ENCODE results near the gene TUSC7.

TUSC7 gene

DNA sequence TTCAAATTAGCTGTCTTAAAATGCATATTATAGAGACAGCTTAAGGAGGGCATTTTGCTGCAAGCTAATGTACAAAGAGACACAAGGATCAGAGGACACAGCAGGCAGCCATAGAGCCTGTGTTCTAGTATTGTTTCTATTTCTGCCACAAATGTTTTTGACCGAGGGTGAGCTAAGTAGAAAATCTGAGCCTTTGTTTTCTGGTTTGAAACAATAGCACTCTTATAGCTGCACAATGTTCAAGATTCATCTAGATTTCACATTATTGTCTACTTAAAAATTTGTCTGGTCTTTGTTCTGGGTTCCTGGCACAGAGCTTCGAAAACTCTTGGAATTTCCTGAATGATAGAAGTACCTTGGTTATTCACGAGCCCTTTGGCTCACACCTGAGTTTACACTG lies 40.0 kb upstream of the TUSC7 start:
- DNase-seq (ENCODE audit: low read depth), result no peak
- no peak overlapping the region for H3K4me3 ChIP-seq (ENCODE audit: low read depth, low read length)
- no peak for TF ChIP-seq MYC (IDR thresholded peaks at IDR 0.05; ENCODE audit: low read depth, low read length)
- TF ChIP-seq, protein P1, sequence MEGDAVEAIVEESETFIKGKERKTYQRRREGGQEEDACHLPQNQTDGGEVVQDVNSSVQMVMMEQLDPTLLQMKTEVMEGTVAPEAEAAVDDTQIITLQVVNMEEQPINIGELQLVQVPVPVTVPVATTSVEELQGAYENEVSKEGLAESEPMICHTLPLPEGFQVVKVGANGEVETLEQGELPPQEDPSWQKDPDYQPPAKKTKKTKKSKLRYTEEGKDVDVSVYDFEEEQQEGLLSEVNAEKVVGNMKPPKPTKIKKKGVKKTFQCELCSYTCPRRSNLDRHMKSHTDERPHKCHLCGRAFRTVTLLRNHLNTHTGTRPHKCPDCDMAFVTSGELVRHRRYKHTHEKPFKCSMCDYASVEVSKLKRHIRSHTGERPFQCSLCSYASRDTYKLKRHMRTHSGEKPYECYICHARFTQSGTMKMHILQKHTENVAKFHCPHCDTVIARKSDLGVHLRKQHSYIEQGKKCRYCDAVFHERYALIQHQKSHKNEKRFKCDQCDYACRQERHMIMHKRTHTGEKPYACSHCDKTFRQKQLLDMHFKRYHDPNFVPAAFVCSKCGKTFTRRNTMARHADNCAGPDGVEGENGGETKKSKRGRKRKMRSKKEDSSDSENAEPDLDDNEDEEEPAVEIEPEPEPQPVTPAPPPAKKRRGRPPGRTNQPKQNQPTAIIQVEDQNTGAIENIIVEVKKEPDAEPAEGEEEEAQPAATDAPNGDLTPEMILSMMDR (IDR thresholded peaks at IDR 0.05; ENCODE audit: low read depth, low read length), result no peak
- TF ChIP-seq, protein P2, sequence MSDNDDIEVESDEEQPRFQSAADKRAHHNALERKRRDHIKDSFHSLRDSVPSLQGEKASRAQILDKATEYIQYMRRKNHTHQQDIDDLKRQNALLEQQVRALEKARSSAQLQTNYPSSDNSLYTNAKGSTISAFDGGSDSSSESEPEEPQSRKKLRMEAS (IDR thresholded peaks at IDR 0.05; ENCODE audit: low read depth, low read length), result no peak
- TF ChIP-seq POLR2A (IDR thresholded peaks at IDR 0.05; ENCODE audit: extremely low read depth, insufficient read length), result no peak

DNA sequence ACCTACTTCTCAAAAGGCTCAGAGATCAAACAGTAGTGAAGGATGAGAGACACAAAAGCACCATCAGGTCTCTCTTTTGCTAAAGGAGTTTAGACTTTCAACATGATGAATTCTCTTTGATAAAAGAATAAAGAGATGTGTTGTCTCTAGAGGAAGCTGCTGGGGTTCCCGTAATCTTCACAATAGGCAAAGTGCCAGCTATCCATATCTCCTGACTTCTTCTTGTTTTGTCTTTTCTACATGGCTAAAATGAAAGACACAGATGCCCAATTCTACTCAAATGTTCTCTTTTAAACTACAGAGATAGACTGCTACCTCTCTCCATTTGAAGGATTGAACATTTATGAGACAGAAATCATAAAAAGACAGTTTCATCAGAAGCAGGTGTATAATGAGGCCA lies 38.4 kb upstream of the TUSC7 start:
- TF ChIP-seq, protein P1 (IDR thresholded peaks at IDR 0.05; ENCODE audit: low read depth, low read length), result no peak
- TF ChIP-seq, protein P2 (IDR thresholded peaks at IDR 0.05; ENCODE audit: low read depth, low read length), result no peak
- no peak for TF ChIP-seq MYC (IDR thresholded peaks at IDR 0.05; ENCODE audit: low read depth, low read length)
- TF ChIP-seq POLR2A (IDR thresholded peaks at IDR 0.05; ENCODE audit: extremely low read depth, insufficient read length), result no peak
- no peak overlapping the region for H3K4me3 ChIP-seq (ENCODE audit: low read depth, low read length)
- DNase-seq (ENCODE audit: low read depth), result no peak

DNA sequence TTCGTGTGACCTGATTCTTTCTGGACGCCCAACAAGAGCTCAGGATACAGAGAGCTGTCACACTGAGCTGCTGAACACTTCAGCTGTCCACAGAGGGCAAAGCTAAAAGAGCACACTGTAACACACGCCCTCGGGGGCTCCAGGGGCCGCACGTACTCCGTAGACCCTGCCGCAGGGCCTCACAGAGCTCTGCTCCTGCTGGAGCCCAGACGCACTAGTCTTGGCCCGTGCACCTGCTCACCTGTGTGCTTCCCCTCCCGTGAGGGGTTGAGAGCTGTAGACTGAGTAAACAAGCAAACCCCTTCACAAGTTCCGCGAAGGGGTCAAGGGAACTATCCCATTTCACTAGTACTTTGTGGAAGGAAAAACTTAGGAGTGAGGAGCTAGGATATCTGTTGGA lies 30.7 kb upstream of the TUSC7 start:
- H3K4me3 ChIP-seq (ENCODE audit: low read depth, low read length), result no peak overlapping the region
- TF ChIP-seq POLR2A (IDR thresholded peaks at IDR 0.05; ENCODE audit: extremely low read depth, insufficient read length) (no peak), MYC (IDR thresholded peaks at IDR 0.05; ENCODE audit: low read depth, low read length) (no peak)
- TF ChIP-seq, protein P2 (IDR thresholded peaks at IDR 0.05; ENCODE audit: low read depth, low read length), result no peak
- TF ChIP-seq, protein P1 (IDR thresholded peaks at IDR 0.05; ENCODE audit: low read depth, low read length), result no peak
- no peak for DNase-seq (ENCODE audit: low read depth)

DNA sequence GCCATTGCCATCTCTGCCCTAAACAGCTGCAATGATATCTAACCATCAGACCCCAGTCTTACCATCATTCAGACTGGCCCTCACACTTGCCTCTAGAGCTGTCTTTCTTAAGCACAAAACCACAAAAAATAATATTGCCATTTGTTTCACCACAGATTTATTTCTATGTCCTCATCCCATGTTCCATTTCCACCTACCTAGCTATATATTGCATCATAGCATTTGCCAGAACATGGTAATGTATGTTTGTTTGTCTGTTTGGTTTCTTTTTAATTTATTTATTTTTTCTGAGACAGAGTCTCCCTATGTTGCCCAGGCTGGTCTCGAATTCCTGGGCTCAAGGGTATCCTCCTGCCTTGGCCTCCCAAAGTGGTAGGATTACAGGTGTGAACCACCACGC lies 18.5 kb upstream of the TUSC7 start:
- no peak overlapping the region for H3K4me3 ChIP-seq (ENCODE audit: low read depth, low read length)
- TF ChIP-seq, protein P2 (IDR thresholded peaks at IDR 0.05; ENCODE audit: low read depth, low read length), result no peak
- TF ChIP-seq POLR2A (IDR thresholded peaks at IDR 0.05; ENCODE audit: extremely low read depth, insufficient read length) (no peak), MYC (IDR thresholded peaks at IDR 0.05; ENCODE audit: low read depth, low read length) (no peak)
- TF ChIP-seq, protein P1 (IDR thresholded peaks at IDR 0.05; ENCODE audit: low read depth, low read length), result no peak
- no peak for DNase-seq (ENCODE audit: low read depth)

DNA sequence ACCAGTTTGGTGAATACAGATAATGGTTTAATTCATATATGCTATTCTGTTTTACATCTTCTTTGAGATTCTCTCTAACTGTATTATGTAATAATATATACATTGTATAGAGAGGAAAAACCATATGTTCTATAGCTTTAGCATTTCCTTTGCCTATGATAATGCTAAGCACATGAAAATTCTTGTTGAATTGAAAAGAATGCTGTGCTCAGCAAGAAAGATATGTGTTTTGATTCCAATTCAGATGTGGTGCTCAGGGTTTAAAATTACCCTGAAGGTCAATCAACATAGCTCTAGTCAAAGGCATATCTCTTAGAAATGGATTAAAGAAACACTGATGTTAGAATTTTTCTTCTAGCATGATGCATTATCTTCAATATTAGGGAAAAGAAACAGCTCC lies 8.5 kb upstream of the TUSC7 start:
- TF ChIP-seq POLR2A (IDR thresholded peaks at IDR 0.05; ENCODE audit: extremely low read depth, insufficient read length), result no peak
- no peak for TF ChIP-seq MYC (IDR thresholded peaks at IDR 0.05; ENCODE audit: low read depth, low read length)
- TF ChIP-seq, protein P2 (IDR thresholded peaks at IDR 0.05; ENCODE audit: low read depth, low read length), result no peak
- TF ChIP-seq, protein P1 (IDR thresholded peaks at IDR 0.05; ENCODE audit: low read depth, low read length), result no peak
- no peak for DNase-seq (ENCODE audit: low read depth)
- no peak overlapping the region for H3K4me3 ChIP-seq (ENCODE audit: low read depth, low read length)

DNA sequence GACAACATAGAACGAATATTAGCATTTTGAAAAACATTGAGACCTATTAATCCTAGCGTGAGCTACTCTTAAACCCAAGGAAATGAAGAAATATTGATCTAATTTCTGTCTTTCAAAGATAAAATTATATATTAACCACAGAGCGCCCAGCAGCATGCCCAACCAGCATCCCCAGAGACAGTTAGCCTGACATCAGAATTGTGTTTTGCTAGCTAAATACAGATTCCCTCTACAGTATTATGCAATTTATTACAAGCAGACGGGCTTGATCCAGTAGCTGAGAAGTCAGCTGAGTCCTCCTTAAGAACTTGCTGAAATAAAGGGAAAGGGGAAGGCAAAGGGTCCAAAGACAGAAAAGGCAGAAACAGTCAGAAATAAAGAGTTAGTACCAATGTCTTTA lies 7.2 kb upstream of the TUSC7 start:
- TF ChIP-seq, protein P1 (IDR thresholded peaks at IDR 0.05; ENCODE audit: low read depth, low read length), result no peak
- TF ChIP-seq, protein P2 (IDR thresholded peaks at IDR 0.05; ENCODE audit: low read depth, low read length), result no peak
- TF ChIP-seq POLR2A (IDR thresholded peaks at IDR 0.05; ENCODE audit: extremely low read depth, insufficient read length), result no peak
- no peak for TF ChIP-seq MYC (IDR thresholded peaks at IDR 0.05; ENCODE audit: low read depth, low read length)
- no peak for DNase-seq (ENCODE audit: low read depth)
- no peak overlapping the region for H3K4me3 ChIP-seq (ENCODE audit: low read depth, low read length)

All from NB4 (cell line).